ENCODE data around the gene IFNA2.

IFNA2 gene

DNA sequence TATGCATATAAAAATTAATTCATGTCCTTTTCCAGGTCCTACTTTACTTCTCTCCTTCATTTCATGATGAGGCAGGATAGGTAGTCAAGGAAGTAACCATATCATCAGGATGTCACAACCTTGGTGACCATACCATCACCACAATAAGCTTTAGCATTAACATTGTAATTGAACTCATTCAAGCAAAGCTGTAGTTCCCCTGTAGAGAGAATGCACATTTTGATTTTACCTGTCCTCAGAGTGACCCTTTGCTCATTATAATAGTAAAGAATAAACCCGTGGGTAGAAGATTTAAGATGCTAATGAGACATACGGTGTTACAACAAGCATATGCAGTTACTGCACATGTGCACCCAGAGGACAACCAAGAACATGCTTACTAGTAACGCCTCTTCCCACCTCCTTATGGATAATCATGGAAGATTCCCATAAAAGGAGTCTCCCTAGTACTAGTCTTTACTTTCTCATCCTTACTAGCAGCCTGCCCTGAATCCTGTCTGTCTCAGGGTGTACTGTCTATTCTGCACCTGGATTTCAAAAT is 36.7 kb downstream of the IFNA2 start:
- TF ChIP-seq SIN3A (IDR thresholded peaks at IDR 0.05; ENCODE audit: borderline replicate concordance, insufficient read depth, low read length) (no peak), POLR2AphosphoS5 (IDR thresholded peaks at IDR 0.05; ENCODE audit: low read depth, low read length) (no peak)

DNA sequence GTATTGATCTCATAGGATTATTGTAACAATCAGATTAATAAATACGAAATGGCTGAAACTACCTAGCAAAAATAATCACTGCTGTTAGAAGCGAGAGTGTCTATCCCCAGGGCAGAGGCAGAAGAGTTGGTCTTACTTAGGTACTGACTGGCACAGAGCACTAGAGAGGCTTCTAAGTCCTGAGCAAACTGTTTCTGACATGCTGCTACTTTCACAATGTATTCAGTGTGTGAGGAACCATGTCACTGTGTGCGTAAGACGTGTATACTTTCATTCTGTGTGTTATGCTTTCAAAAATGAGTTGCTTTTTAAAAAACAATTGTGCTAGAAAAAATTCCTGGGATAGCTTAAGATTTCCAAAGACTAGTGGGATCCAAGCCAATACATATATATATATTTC is 44.5 kb downstream of the IFNA2 start:
- TF ChIP-seq TAF1 (IDR thresholded peaks at IDR 0.05; ENCODE audit: borderline replicate concordance, insufficient read depth, low read length) (no peak), SIN3A (IDR thresholded peaks at IDR 0.05; ENCODE audit: borderline replicate concordance, insufficient read depth, low read length) (no peak), POLR2AphosphoS5 (IDR thresholded peaks at IDR 0.05; ENCODE audit: low read depth, low read length) (no peak), FOXP2 (optimal IDR thresholded peaks at IDR 0.05; ENCODE audit: borderline replicate concordance, extremely low read depth, extremely low read length, insufficient read depth) (no peak)
- TF ChIP-seq, protein P1, sequence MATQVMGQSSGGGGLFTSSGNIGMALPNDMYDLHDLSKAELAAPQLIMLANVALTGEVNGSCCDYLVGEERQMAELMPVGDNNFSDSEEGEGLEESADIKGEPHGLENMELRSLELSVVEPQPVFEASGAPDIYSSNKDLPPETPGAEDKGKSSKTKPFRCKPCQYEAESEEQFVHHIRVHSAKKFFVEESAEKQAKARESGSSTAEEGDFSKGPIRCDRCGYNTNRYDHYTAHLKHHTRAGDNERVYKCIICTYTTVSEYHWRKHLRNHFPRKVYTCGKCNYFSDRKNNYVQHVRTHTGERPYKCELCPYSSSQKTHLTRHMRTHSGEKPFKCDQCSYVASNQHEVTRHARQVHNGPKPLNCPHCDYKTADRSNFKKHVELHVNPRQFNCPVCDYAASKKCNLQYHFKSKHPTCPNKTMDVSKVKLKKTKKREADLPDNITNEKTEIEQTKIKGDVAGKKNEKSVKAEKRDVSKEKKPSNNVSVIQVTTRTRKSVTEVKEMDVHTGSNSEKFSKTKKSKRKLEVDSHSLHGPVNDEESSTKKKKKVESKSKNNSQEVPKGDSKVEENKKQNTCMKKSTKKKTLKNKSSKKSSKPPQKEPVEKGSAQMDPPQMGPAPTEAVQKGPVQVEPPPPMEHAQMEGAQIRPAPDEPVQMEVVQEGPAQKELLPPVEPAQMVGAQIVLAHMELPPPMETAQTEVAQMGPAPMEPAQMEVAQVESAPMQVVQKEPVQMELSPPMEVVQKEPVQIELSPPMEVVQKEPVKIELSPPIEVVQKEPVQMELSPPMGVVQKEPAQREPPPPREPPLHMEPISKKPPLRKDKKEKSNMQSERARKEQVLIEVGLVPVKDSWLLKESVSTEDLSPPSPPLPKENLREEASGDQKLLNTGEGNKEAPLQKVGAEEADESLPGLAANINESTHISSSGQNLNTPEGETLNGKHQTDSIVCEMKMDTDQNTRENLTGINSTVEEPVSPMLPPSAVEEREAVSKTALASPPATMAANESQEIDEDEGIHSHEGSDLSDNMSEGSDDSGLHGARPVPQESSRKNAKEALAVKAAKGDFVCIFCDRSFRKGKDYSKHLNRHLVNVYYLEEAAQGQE (IDR thresholded peaks at IDR 0.05; ENCODE audit: insufficient read depth in 1 of 2, low read depth in 2 of 2, low read length in 2 of 2) = no peak

DNA sequence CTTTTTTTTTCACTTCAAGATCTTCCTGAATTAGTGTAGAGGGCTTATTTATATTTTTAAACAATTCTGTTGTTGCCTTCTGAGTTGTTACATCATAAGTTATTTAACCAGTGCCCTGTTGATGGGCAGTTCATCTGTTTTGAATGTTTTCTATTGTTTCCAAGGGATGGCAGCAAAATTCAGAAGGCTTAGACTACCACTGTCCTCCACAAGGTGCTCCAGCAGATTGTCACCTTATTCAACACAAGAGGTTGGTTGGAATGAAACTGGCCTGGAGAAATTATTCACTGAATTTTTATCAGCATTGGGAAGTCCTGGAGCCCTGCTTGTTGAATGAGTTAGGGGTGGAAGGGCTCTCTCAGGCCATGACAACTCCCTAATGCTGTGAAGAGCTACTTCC is 48.7 kb downstream of the IFNA2 start:
- TF ChIP-seq, protein P1 (IDR thresholded peaks at IDR 0.05; ENCODE audit: insufficient read depth in 1 of 2, low read depth in 2 of 2, low read length in 2 of 2) = no peak
- no peak for TF ChIP-seq SIN3A (IDR thresholded peaks at IDR 0.05; ENCODE audit: borderline replicate concordance, insufficient read depth, low read length)
- no peak for TF ChIP-seq POLR2AphosphoS5 (IDR thresholded peaks at IDR 0.05; ENCODE audit: low read depth, low read length)
- no peak for TF ChIP-seq FOXP2 (optimal IDR thresholded peaks at IDR 0.05; ENCODE audit: borderline replicate concordance, extremely low read depth, extremely low read length, insufficient read depth)
- no peak for TF ChIP-seq TAF1 (IDR thresholded peaks at IDR 0.05; ENCODE audit: borderline replicate concordance, insufficient read depth, low read length)

DNA sequence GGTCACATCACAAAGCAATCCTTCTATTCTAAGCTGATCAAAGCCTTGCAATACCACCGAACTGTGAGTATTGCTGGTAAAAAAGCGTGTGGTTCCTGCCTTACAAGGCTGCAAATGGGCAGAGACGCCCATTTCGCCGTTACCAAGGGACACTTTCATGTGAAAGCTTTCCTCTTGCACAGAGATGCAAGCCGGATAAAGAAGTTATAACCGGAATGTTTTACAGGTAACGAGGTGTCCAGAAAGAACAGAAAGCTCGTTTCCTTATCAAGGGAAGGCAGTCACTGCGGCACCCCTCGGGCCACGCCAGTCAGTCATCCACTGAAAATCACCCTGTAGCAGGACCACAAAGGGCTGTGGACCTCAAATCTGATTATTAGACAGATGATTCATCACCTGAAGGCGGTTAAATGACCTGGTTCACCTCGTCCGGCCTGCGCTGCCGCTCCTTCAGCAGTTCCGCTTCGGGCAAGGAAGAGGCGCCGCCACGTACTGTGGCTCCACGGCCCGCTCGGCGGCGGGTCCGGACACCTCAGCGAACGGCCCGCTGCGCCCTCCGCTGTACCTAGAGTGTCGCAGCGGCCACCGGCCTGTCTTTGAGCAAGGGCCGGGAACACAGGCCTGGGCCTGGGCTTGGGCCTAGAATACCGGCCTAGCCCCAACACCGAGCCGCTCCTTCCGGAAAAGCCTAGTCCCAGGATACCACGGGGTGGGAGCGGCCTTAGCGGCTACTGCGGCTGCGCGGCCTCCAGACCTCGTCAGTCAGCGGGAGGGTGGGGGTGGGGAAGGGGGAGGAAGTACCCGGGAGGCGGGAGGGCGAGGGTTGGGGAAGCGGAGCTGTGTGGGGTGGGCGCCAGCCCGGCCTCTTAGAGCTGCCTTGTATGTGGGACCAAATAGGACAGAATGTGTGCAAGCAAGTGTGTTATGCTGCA is 50.2 kb downstream of the IFNA2 start, which contains the start of gene KLHL9:
KLHL9 (minus strand) TSS at position 704 of the 932 bp plus-strand sequence; CDS start at position 159, 545 bp downstream.
- TF ChIP-seq FOXP2 (optimal IDR thresholded peaks at IDR 0.05; ENCODE audit: borderline replicate concordance, extremely low read depth, extremely low read length, insufficient read depth) = no peak
- peak; percentile 78 for TF ChIP-seq POLR2AphosphoS5 (IDR thresholded peaks at IDR 0.05; ENCODE audit: low read depth, low read length)
- peak; percentile 62; the same call in 1 of the 2 replicates for TF ChIP-seq TAF1 (IDR thresholded peaks at IDR 0.05; ENCODE audit: borderline replicate concordance, insufficient read depth, low read length)
- TF ChIP-seq SIN3A (IDR thresholded peaks at IDR 0.05; ENCODE audit: borderline replicate concordance, insufficient read depth, low read length) = no peak
